ENCODE measurements around the gene OR56B1.

- TF ChIP-seq CTCF (IDR thresholded peaks at IDR 0.05) (no peak), EZH2 (IDR thresholded peaks at IDR 0.05; ENCODE audit: borderline replicate concordance, insufficient read depth, low read depth, low read length, poor library complexity, severe bottlenecking) (no peak)
Measured at GRCh38 chr11:5746614-5747013, 10.4 kb downstream of the OR56B1 start.

All from B cell (primary cell).